Ectodermal cell (in vitro differentiated cells): ENCODE data around the gene CACNA1E.

Experiments used
- H3K27ac ChIP-seq: 2 replicates; pipeline ENCODE4 v1.7.0; 2013; ENCODE audit warnings: mild to moderate bottlenecking, low read depth, low read length; ENCODE audit not compliant: insufficient read depth, poor library complexity, severe bottlenecking
- H3K27me3 ChIP-seq: 2 replicates; pipeline ENCODE4 v1.7.0; 2013; ENCODE audit warnings: mild to moderate bottlenecking, low read length; ENCODE audit not compliant: insufficient read depth, control insufficient read depth, poor library complexity, severe bottlenecking
- H3K36me3 ChIP-seq: one replicate; pipeline ENCODE4 v1.7.0; 2013; ENCODE audit warnings: low read length; ENCODE audit not compliant: control insufficient read depth, insufficient read depth
- H3K4me1 ChIP-seq: one replicate; pipeline ENCODE4 v1.7.0; 2013; ENCODE audit warnings: low read length; ENCODE audit not compliant: control insufficient read depth, insufficient read depth
- H3K4me3 ChIP-seq: 2 replicates; pipeline ENCODE4 v1.7.0; 2013; ENCODE audit warnings: low read depth, low read length, control low read depth; ENCODE audit not compliant: insufficient read depth
- H3K9me3 ChIP-seq: 2 replicates; pipeline ENCODE4 v1.7.0; 2013; ENCODE audit warnings: mild to moderate bottlenecking, low read length, moderate library complexity; ENCODE audit not compliant: control insufficient read depth
- WGBS, 2 experiments: methylation state at CpG; one replicate each; pipeline ENCODE4 v1.1.7; 2013; ENCODE audit warnings: missing lambda C conversion rate in 2 of 2; 5-methylcytosine and 5-hydroxymethylcytosine counted together

The CACNA1E gene

GRCh38 chr1:181662606-181663005 is 179.3 kb downstream of the CACNA1E start:
- Histone ChIP-seq H3K36me3 (no peaks in the 10 kb centered on the region), H3K27ac (no peak overlapping the region), H3K27me3 (no peaks in the 10 kb centered on the region), H3K9me3 (no peaks in the 10 kb centered on the region), H3K4me3 (no peak overlapping the region), H3K4me1 (peaks cover 6% of the 10 kb centered on the region)

DNA sequence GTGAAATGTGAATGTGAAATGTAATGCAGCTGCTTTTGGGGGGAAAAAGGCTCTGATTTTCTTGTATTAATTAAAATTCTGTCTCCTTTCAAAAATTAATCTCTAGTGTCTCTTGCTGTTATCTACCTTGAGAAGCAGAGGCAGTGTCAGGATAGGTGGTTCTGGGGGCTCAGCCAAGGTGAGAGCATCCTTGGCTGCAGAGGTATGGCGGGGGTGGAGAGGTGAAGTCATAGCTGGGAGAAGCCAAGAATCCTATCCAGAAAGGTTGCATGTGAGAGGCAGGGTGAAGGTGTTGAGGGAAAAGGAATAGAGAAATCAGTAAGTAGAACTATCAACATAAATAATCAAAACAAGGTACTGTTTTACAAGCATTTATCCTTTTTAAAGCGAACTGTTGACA is 181.2 kb downstream of the CACNA1E start:
- H3K4me3 ChIP-seq = no peak overlapping the region
- 84 to 90% methylated on average over 2 of the region's 2 CpGs for WGBS, 2 experiments
- H3K27ac ChIP-seq = no peak overlapping the region
- no peaks in the 10 kb centered on the region for H3K9me3 ChIP-seq
- H3K36me3 ChIP-seq = no peaks in the 10 kb centered on the region
- H3K4me1 ChIP-seq = no peaks in the 10 kb centered on the region
- H3K27me3 ChIP-seq = no peaks in the 10 kb centered on the region

DNA sequence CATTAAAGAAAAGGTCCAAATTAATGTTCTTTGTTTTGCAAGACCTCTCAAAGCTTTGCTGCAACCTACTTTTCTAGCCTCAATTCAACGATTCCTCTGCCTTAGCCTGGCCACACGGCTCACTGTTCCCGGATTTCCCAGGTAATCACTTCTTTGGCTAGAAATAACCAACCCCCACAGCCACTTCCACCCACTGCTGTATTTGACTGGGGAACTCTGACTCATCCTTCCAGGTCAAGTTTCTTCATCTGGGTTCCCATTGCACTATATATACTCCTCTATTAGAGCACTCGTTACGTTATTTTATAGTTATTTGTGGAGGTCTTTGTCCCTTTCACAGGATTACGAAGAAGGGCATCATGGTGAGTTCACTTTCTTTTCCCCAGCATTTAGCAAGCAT is 185.9 kb downstream of the CACNA1E start:
- 63 to 69% methylated on average over 4 to 6 of the region's 6 CpGs for WGBS, 2 experiments
- no peak overlapping the region for H3K4me3 ChIP-seq
- H3K36me3 ChIP-seq = no peaks in the 10 kb centered on the region
- no peak overlapping the region for H3K27ac ChIP-seq
- no peaks in the 10 kb centered on the region for H3K27me3 ChIP-seq
- no peaks in the 10 kb centered on the region for H3K9me3 ChIP-seq
- no peaks in the 10 kb centered on the region for H3K4me1 ChIP-seq

GRCh38 chr1:181674617-181675016 is 191.3 kb downstream of the CACNA1E start:
- H3K9me3 ChIP-seq = no peaks in the 10 kb centered on the region
- no peaks in the 10 kb centered on the region for H3K36me3 ChIP-seq
- no peaks in the 10 kb centered on the region for H3K27me3 ChIP-seq
- WGBS, 2 experiments = 78 to 82% methylated on average over 2 to 3 of the region's 3 CpGs
- H3K4me1 ChIP-seq = peaks cover 11% of the 10 kb centered on the region
- H3K4me3 ChIP-seq = no peak overlapping the region
- H3K27ac ChIP-seq = no peak overlapping the region

DNA sequence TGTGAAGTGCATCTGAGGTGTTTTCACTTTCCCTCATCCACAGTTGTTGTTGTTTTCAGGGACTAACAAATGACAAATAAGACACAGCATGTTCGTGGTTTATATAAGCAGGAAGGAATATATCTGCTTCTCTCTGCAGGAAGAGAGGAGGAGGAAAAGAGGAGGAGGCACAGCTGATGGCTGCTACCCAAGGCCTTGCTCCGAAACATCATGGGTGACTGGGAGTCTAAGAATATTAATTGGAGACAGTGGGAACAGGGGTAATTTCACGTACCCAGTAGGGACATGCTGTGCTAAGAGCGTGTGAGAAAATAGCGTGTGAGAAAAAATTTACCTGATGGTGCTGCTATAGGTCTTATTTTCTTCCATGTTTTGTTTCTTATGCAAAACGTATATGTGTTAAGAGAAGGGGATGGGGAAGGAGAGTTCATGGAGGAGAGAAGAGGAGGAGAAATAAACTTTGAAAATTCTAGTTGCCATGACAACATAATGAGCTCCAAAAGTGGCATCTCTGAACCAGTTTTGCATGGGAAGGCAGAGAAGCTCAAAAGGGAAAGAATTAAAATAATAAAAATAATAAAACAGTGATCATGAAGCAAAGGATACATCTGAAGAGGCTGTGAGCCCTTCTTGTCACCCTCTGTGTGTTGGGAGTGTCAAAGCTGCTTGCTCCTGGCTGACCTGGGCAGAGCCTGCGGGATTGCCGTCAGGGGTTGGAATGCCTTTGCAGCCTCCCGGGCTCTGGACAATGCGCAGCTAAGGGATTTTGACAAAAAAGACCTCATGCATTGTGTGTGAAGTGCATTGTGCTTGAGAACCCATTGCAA is 192.0 kb downstream of the CACNA1E start:
- H3K27me3 ChIP-seq = no peaks in the 10 kb centered on the region
- H3K9me3 ChIP-seq = no peaks in the 10 kb centered on the region
- peaks cover 11% of the 10 kb centered on the region for H3K4me1 ChIP-seq
- no peaks in the 10 kb centered on the region for H3K36me3 ChIP-seq
- 54 to 59% methylated on average over 10 of the region's 10 CpGs for WGBS, 2 experiments
- H3K4me3 ChIP-seq = no peak overlapping the region
- peak overlapping the region; percentile 42 for H3K27ac ChIP-seq

DNA sequence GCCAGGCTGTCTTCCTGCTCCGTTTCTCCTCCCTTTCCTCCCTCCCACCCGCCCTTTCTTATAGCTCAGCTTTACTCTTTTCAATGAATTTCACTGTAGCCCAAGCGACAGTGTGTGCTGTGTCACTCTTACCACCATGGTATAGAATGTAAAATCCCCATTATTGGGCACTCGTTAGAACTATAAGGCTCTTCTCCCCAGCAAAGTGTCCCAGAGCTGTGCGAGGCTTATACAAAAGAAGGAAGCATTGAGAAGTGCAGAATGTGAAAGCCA is 192.5 kb downstream of the CACNA1E start:
- Histone ChIP-seq H3K27me3 (no peaks in the 10 kb centered on the region), H3K27ac (peak overlapping the region; percentile 36), H3K9me3 (no peaks in the 10 kb centered on the region), H3K4me3 (no peak overlapping the region), H3K4me1 (peaks cover 11% of the 10 kb centered on the region), H3K36me3 (no peaks in the 10 kb centered on the region)
- WGBS, 2 experiments = 16 to 43% methylated on average over 4 of the region's 5 CpGs

DNA sequence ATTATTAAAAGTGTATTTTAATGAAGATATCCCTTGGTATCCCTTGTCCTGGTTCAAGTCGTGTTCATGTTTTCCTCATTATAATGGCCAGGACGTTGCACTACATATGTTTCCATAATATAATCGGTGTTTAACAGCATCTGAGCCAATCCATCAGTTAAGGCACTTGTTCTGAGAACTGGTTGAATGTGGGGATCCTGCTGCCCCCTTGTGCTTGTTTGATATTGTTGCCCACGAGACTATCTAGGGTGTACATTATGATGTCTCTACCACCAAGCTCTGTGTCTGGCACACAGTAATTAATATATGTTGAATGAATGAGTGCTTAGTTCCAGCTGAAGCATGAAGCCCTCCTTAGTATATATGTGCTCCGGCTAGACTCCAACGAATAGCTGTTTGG is 193.0 kb downstream of the CACNA1E start:
- Histone ChIP-seq H3K4me3 (no peak overlapping the region), H3K27me3 (no peaks in the 10 kb centered on the region), H3K27ac (peak overlapping the region; percentile 36), H3K36me3 (no peaks in the 10 kb centered on the region), H3K9me3 (no peaks in the 10 kb centered on the region), H3K4me1 (peaks cover 11% of the 10 kb centered on the region)
- WGBS, 2 experiments = 67 to 73% methylated on average over 6 of the region's 6 CpGs

- H3K27ac ChIP-seq = no peak overlapping the region
- WGBS, 2 experiments = 94 to 95% methylated on average over 11 of the region's 11 CpGs
- no peaks in the 10 kb centered on the region for H3K27me3 ChIP-seq
- no peaks in the 10 kb centered on the region for H3K9me3 ChIP-seq
- no peak overlapping the region for H3K4me3 ChIP-seq
- peaks cover 2% of the 10 kb centered on the region for H3K4me1 ChIP-seq
- H3K36me3 ChIP-seq = no peaks in the 10 kb centered on the region
These were observed 197.0 kb downstream of the CACNA1E start for GRCh38 chr1:181680332-181680731.

DNA sequence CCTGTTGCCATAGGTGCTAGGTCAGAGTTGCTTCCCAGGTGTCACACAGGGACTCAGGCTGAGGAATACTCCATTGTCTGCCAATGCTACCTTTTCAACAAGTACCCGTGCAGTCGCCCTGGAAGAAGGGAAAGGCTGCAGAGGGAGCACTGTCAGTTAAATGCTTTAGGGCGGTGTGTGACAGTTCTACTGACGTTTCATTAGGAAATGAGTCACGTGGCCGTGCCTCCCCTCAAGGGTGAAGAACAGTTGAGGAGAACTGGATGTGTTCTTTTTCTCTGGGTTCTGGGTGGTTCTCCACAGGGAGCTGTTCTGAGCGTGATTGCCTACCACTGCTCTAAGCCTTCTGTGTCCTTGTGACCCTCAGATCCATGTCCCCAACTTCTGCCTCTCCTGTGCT is 197.6 kb downstream of the CACNA1E start:
- H3K4me3 ChIP-seq = no peak overlapping the region
- H3K4me1 ChIP-seq = no peaks in the 10 kb centered on the region
- H3K36me3 ChIP-seq = no peaks in the 10 kb centered on the region
- WGBS, 2 experiments = 87 to 92% methylated on average over 7 of the region's 7 CpGs
- no peaks in the 10 kb centered on the region for H3K9me3 ChIP-seq
- H3K27ac ChIP-seq = no peak overlapping the region
- H3K27me3 ChIP-seq = no peaks in the 10 kb centered on the region

- Histone ChIP-seq H3K36me3 (no peaks in the 10 kb centered on the region), H3K9me3 (no peaks in the 10 kb centered on the region), H3K4me3 (no peak overlapping the region), H3K27me3 (no peaks in the 10 kb centered on the region), H3K4me1 (no peaks in the 10 kb centered on the region), H3K27ac (no peak overlapping the region)
- 89 to 92% methylated on average over 1 of the region's 2 CpGs for WGBS, 2 experiments
These were observed 201.9 kb downstream of the CACNA1E start for GRCh38 chr1:181685211-181685610.

GRCh38 chr1:181701891-181702290 is 218.6 kb downstream of the CACNA1E start:
- Histone ChIP-seq H3K27me3 (no peaks in the 10 kb centered on the region), H3K36me3 (no peaks in the 10 kb centered on the region), H3K4me3 (no peak overlapping the region), H3K9me3 (no peaks in the 10 kb centered on the region), H3K4me1 (no peaks in the 10 kb centered on the region), H3K27ac (no peak overlapping the region)
- WGBS, 2 experiments = 88 to 89% methylated on average over 1 of the region's 1 CpG
